Measurements from ENCODE around the gene EFEMP2. TPM values are rescaled to one million over a fixed set of nuclear protein-coding genes. Genes with fewer than 3 reads are reported as not detected.

The EFEMP2 gene
- total RNA-seq, 1 experiment from 2014 or later = 26.2 TPM

GRCh38 chr11:65897020-65897471, 24.4 kb upstream of the EFEMP2 start:
- Histone ChIP-seq H3K23ac (ENCODE audit: insufficient read length, low read depth, low read length) (no peak overlapping the region), H3K79me2 (ENCODE audit: insufficient read depth, low read length) (no peaks in the 10 kb centered on the region), H2BK5ac (ENCODE audit: insufficient read length, low read length) (no peak overlapping the region), H2BK20ac (ENCODE audit: low read depth, low read length, poor library complexity, severe bottlenecking) (no peak overlapping the region), H3T11ph (ENCODE audit: low read length) (no peak overlapping the region), H3K9ac (ENCODE audit: extremely low read depth, insufficient read length, low read length) (no peak overlapping the region), H3K4me2 (ENCODE audit: insufficient read depth, insufficient read length, low read length) (no peak overlapping the region), H2BK120ac (ENCODE audit: low read depth, low read length, poor library complexity, severe bottlenecking) (no peak overlapping the region), H3K9me3 (ENCODE audit: control insufficient read depth, low read depth, low read length) (no peaks in the 10 kb centered on the region), H3K4me1 (ENCODE audit: insufficient read depth, low read length) (no peaks in the 10 kb centered on the region), H4K5ac (ENCODE audit: insufficient read length, low read depth, low read length) (no peak overlapping the region), H4K20me1 (ENCODE audit: control insufficient read depth, insufficient read depth, insufficient read length) (no peaks in the 10 kb centered on the region), H4K91ac (ENCODE audit: insufficient read length, low read depth, low read length) (no peak overlapping the region), H2AFZ (ENCODE audit: low read length) (no peak overlapping the region), H3K4ac (ENCODE audit: low read depth, low read length) (no peak overlapping the region), H3K18ac (ENCODE audit: insufficient read length, low read depth, low read length) (no peak overlapping the region), H2BK12ac (ENCODE audit: insufficient read length, low read depth, low read length) (no peak overlapping the region), H2BK15ac (ENCODE audit: low read depth, low read length) (no peak overlapping the region), H3K23me2 (ENCODE audit: insufficient read length, low read depth, low read length, poor library complexity, severe bottlenecking) (peaks cover 9% of the 10 kb centered on the region), H3K14ac (ENCODE audit: insufficient read depth, low read length) (no peak overlapping the region), H3K79me1 (ENCODE audit: insufficient read depth, low read depth, low read length, poor library complexity, severe bottlenecking) (no peaks in the 10 kb centered on the region), H2AK5ac (ENCODE audit: insufficient read length, low read length) (no peak overlapping the region), H3K56ac (ENCODE audit: insufficient read length, low read depth, low read length) (no peak overlapping the region), H3K27ac (ENCODE audit: insufficient read length, low read depth, low read length) (no peak overlapping the region), H4K8ac (replicated peaks; ENCODE audit: insufficient read length, low read depth, low read length) (no peak overlapping the region), H3K27me3 (ENCODE audit: insufficient read depth, low read length) (peaks cover 14% of the 10 kb centered on the region; the same call in 1 of the 2 replicates)
- Mint-ChIP-seq H3K4me1 (peaks cover 20 to 26% of the 10 kb centered on the region in 2 experiments), H3K4me3 (no peak overlapping the region), H3K9me3 (no peaks in the 10 kb centered on the region), H3K36me3 (ENCODE audit: insufficient read depth in 1 of 3, low read depth in 3 of 3) (peaks cover 0 to 36% (median 0%) of the 10 kb centered on the region in 3 experiments; a peak in 2 of 7 replicates), H3K27ac (no peak overlapping the region), H3K27me3 (ENCODE audit: low read depth) (peaks cover 45% of the 10 kb centered on the region)
- no peak for TF ChIP-seq CTCF (conservative IDR thresholded peaks at IDR 0.05)
- no peak for DNase-seq
- WGBS (ENCODE audit: extremely low coverage, insufficient read length, low lambda C conversion rate) = no CpG with 5 or more reads among the region's 4 CpGs

All from H9 (cell line).